GM19023 (cell line): Measurements from ENCODE around the gene OR2Z1.
"Not testable (repeated sequence)": the region's sequence is repeated elsewhere in the genome, so short reads cannot be mapped to it uniquely, and the experiment has no call there.

ENCODE experiments used
- ATAC-seq: cut with Tn5 transposase; IDR thresholded peaks from one replicate; pipeline ENCODE4 v1.9.1; 2021; ENCODE audit warnings: mild to moderate bottlenecking, moderate library complexity; ENCODE audit not compliant: unreplicated experiment

Gene OR2Z1

DNA sequence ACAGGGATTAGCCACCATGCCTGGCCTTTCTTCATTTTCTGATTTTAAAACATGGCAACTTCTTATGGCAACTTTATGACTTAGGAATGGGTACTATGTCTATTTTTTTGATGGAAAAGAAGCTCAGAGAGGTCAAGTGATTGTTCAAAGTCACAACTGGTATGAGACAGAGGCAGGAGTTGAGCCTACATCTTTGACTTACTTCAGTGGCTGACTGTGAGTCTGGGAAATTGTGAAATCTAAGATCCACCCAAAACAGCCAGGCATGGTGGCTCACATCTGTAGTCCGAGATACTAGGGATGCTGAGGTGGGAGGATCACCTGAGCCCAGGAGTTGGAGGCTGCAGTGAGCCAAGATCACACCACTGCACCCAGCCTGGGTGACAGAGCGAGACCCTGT, 20.5 kb upstream of the OR2Z1 start:
- no peak for ATAC-seq

DNA sequence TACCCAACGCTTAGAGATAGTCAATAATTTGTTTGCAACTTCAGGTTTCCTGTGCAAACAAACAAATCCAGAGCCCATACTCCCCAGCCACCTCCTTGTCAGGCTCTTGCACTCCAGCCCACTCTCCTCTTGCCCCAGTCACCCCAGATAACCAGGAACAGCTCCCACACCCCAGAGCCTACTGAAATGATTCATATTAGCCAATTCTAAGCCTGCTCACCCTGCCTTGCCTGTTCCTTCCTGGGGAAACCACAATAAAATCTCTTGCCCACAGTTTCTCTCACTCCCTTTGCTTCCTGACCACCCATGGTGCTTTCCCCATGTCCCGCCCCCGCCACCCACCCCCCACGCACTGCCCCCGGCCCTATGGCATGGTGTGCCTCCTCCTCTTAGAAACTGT, 19.1 kb upstream of the OR2Z1 start:
- ATAC-seq: no peak

DNA sequence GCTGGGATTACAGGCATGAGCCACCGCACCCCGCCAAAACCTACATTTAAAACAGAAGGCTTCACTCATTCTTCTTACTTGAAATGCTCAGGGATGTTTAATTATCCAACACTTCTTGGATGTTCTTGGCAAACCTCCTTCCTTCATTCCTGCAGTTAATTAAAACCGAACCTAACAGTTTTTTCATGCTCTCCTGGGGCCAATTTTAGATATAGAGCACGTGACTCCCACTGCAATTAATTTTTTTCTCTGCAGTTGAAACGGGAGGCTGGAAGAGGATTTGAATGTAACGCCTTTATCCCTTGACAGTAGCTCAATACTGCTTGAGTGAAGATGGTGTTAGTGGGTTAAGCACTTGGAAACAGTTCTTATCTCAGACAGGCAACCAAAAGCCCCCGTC, 18.2 kb upstream of the OR2Z1 start:
- ATAC-seq: no peak

DNA sequence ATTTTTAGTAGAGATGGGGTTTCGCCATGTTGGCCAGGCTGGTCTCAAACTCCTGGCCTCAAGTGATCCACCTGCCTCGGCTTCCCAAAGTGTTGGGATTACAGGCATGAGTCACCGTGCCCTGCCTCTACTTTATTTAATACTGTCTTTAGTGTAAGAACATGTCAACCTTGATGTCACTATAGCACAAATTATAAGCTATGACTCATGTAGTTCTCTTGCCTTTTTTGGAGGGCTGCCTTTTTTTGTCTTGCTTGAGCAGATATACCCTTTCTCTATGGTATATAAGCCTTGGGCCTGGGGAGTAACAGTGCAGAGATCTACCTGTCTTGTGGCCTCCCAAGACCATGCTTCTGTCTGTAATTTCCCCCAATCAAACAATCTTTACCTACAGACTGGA, 16.1 kb upstream of the OR2Z1 start:
- not testable (repeated sequence) for ATAC-seq

DNA sequence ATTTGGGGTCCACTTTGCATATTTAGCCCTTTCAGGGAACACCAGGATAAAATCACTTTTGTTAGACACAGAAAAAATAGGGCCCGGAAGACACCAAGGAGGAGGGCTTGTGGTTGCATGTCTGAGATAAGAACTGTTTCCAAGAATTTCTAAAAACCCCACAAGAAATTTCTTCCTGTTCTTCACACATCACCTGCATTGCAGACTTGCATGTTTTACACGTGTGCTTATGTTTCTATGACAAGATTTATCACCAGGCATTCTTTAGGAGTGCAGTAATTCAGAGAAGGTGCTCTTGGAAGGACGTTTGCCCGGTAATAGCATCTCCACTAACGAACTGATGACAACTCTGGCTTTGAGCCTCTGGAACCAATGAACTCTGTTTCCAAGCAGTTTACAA, 15.7 kb upstream of the OR2Z1 start:
- ATAC-seq: no peak

DNA sequence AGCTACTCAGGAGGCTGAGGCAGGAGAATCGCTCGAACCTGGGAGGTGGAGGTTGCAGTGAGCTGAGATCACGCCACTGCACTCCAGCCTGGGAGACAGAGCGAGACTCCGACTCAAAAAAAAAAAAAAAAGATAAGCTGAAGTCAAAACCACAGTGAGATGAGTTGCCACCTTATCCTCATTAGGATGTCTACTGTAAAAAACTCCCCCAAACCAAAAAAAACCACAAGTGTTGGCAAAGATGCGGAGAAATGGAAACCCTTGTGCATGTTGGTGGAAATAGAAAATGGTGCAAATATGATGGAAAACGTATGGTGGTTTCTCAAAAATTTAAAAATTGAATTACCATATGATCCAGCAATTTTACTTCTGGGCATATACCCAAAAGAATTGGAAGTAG, 11.1 kb upstream of the OR2Z1 start:
- not testable (repeated sequence) for ATAC-seq

DNA sequence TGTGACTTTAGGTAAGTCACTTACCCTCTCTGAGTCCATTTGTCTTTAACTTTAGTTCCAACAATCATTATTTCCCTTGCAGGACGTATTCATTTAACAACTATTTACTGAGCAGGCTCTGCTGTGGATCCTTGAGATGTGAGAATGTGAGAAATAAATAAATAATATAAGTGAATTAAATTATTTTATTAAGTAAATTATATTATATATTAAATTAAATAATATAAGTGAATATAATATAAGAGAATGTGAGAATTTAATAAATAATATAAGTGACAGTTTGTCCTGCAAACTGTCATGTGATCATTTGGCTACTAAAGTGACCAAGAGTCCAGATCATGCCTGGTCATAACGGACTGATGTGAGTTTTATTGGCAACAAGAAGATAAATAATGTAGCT, 598 bp downstream of the OR2Z1 start:
- no peak for ATAC-seq

DNA sequence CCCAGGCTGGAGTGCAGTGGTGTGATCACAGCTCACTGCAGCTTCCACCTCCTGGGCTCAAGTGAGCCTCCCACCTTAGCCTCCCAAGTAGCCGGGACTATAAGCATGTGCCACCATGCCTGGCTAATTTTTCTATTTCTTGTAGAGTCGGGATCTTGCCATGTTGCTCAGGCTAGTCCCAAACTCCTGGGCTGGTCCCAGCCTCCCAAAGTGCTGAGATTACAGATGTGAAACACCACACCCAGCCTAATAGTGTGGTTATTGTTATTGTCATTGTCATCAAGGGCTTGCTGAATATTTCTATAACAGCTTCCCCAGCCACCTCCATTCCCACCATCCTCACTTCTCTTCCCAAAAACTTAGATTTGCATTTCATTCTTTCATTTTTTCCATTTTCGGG, 2.8 kb downstream of the OR2Z1 start:
- ATAC-seq: no peak

DNA sequence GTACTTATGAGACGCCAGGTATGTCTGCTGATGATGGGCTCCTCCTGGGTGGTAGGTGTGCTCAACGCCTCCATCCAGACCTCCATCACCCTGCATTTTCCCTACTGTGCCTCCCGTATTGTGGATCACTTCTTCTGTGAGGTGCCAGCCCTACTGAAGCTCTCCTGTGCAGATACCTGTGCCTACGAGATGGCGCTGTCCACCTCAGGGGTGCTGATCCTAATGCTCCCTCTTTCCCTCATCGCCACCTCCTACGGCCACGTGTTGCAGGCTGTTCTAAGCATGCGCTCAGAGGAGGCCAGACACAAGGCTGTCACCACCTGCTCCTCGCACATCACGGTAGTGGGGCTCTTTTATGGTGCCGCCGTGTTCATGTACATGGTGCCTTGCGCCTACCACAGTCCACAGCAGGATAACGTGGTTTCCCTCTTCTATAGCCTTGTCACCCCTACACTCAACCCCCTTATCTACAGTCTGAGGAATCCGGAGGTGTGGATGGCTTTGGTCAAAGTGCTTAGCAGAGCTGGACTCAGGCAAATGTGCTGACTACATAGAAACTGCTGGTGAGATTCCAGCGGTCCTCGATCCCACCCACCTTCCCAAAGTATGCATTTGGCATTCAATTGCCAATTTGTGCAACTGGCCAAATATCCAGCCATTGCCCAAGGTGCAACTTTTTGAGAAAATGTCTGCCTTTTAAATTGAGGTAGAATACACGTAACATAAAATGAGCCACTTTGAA, 10.2 kb downstream of the OR2Z1 start:
- no peak for ATAC-seq

DNA sequence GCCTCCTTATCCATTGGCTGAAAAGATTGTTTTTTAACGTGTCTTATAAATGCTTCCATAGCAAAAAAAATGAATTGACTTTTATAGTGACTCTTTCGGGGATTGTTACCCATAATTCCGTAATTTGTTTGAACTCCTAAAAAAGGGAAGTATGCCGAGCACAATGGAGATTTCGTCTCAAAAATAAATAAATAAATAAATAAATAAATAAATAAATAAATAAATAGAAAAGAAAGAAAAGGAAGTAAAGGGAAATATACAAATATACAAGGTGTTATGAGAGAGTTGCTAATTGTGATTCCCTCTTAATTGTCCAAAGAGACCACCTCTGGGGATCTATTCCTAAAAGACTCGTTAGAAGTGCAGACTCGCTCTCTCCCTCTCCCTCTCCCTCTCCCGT, 16.9 kb downstream of the OR2Z1 start:
- no peak for ATAC-seq

DNA sequence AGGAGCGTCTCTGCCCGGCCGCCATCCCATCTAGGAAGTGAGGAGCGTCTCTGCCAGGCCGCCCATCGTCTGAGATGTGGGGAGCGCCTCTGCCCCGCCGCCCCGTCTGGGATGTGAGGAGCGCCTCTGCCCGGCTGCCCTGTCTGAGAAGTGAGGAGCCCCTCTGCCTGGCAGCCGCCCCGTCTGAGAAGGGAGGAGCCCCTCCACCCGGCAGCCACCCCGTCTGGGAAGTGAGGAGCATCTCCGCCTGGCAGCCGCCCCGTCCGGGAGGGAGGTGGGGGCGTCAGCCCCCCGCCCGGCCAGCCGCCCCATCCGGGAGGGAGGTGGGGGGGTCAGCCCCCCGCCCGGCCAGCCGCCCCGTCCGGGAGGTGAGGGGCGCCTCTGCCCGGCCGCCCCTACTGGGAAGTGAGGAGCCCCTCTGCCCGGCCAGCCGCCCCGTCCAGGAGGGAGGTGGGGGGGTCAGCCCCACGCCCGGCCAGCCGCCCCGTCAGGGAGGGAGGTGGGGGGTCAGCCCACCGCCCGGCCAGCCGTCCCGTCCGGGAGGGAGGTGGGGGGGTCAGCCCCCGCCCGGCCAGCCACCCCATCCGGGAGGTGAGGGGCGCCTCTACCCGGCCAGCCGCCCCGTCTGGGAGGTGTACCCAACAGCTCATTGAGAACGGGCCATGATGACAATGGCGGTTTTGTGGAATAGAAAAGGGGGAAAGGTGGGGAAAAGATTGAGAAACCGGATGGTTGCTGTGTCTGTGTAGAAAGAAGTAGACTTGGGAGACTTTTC, 18.0 kb downstream of the OR2Z1 start:
- ATAC-seq: not testable (repeated sequence)

DNA sequence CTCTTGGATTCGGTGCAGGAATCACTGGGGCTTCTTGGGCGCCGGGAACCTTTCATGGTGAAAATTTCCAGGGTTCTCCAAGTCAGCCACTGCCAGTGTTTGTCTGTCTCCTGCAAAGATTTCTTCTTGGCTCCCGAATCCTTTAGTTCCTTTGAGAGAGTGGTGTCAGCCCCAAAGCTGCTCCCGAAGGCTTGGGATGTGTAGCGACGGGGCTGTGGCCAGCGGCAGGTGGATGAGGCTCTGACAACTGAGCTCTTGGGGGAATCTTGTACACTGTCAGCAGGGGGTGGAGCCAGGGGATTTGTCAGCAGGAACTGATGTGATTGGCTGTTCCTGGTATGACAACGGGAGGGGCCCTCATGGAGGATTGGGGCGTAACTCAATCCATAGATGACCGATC, 45.8 kb downstream of the OR2Z1 start:
- ATAC-seq: not testable (repeated sequence)

DNA sequence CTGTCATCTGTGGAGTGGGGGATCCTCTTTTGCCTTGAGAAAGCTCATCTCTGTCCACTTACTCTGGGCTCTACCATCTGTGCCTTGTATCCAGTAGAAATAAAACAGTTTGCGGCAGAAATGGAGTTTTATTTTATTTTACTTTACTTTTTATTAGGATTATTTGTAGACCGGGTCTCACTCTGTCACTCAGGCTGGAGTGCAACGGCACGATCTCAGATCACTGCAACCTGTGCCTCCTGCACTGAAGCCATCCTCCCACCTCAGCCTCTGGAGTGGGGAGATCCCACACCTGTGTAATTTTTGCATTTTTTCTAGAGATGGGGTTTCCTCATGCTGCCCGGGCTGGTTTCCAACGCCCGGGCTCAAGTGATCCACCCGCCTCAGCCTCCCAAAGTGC, 47.8 kb downstream of the OR2Z1 start:
- not testable (repeated sequence) for ATAC-seq

DNA sequence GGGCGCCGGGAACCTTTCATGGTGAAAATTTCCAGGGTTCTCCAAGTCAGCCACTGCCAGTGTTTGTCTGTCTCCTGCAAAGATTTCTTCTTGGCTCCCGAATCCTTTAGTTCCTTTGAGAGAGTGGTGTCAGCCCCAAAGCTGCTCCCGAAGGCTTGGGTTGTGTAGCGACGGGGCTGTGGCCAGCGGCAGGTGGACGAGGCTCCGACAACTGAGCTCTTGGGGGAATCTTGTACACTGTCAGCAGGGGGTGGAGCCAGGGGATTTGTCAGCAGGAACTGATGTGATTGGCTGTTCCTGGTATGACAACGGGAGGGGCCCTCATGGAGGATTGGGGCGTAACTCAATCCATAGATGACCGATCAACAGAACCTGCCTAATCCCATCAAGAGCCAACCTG, 52.2 kb downstream of the OR2Z1 start:
- ATAC-seq: not testable (repeated sequence)
